ENCODE data around the gene ASGR2. TPM values are rescaled to one million over a fixed set of nuclear protein-coding genes. Genes with fewer than 3 reads are reported as not detected.
A peak's percentile ranks its signal among the peaks of the same experiment; 100 is the strongest.

The ASGR2 gene
- total RNA-seq, 2 experiments from 2014 or later: 0.20 to 0.36 TPM

GRCh38 chr17:7120123-7120522, 5.5 kb upstream of the ASGR2 start:
- Histone ChIP-seq H3K4me3 (ENCODE audit: low read length) (no peak overlapping the region), H3K9me3 (ENCODE audit: control insufficient read depth in 1 of 2, insufficient read depth in 1 of 2, low read length in 2 of 2) (no peaks in the 10 kb centered on the region), H3K27ac (ENCODE audit: low read depth in 1 of 2, low read length in 2 of 2) (no peak overlapping the region), H3K4me1 (ENCODE audit: insufficient read depth, low read length) (no peaks in the 10 kb centered on the region), H3K36me3 (ENCODE audit: insufficient read depth, low read length) (no peaks in the 10 kb centered on the region), H3K27me3 (ENCODE audit: control insufficient read depth in 1 of 2, insufficient read depth in 2 of 2, low read length in 2 of 2) (peaks cover 0 to 2% of the 10 kb centered on the region in 2 experiments)
- ATAC-seq (ENCODE audit: poor library complexity): no peak
- Mint-ChIP-seq H3K4me3 (no peak overlapping the region), H3K36me3 (ENCODE audit: low read depth) (no peaks in the 10 kb centered on the region), H3K27me3 (peaks cover 24% of the 10 kb centered on the region), H3K27ac (no peak overlapping the region), H3K4me1 (ENCODE audit: low read depth) (no peaks in the 10 kb centered on the region), H3K9me3 (no peaks in the 10 kb centered on the region)
- intact Hi-C loops (cut with DNase I, micrococcal nuclease): no loop called here
- ChIA-PET CTCF (interaction anchor here (0.8 kb wide), 1 partner anchor 12 kb away, joined by 4 read pairs; no protein-coding TSS in a partner anchor), POLR2A (no interaction called here)
- no peak for TF ChIP-seq CTCF (IDR thresholded peaks at IDR 0.05)
- DNase-seq: no peak

- no peaks in the 10 kb centered on the region for H3K36me3 ChIP-seq (ENCODE audit: insufficient read depth, low read length)
- Mint-ChIP-seq H3K27me3 (peaks cover 24% of the 10 kb centered on the region), H3K4me1 (ENCODE audit: low read depth) (no peaks in the 10 kb centered on the region), H3K36me3 (ENCODE audit: low read depth) (no peaks in the 10 kb centered on the region), H3K9me3 (no peaks in the 10 kb centered on the region), H3K4me3 (no peak overlapping the region), H3K27ac (no peak overlapping the region)
- ATAC-seq (ENCODE audit: poor library complexity): no peak
- ChIA-PET POLR2A (no interaction called here), CTCF (no interaction called here)
- peaks cover 0 to 2% of the 10 kb centered on the region in 2 experiments for H3K27me3 ChIP-seq (ENCODE audit: control insufficient read depth in 1 of 2, insufficient read depth in 2 of 2, low read length in 2 of 2)
- no peak overlapping the region for H3K27ac ChIP-seq (ENCODE audit: low read depth in 1 of 2, low read length in 2 of 2)
- no peaks in the 10 kb centered on the region for H3K4me1 ChIP-seq (ENCODE audit: insufficient read depth, low read length)
- H3K4me3 ChIP-seq (ENCODE audit: low read length): no peak overlapping the region
- intact Hi-C loops (cut with DNase I, micrococcal nuclease): loop anchor here in 1 of 2 experiments (5.0 kb wide), 1 partner anchor 42 kb away; no protein-coding TSS in a partner anchor
- DNase-seq: no peak
- TF ChIP-seq CTCF (IDR thresholded peaks at IDR 0.05): no peak
- H3K9me3 ChIP-seq (ENCODE audit: control insufficient read depth in 1 of 2, insufficient read depth in 1 of 2, low read length in 2 of 2): no peaks in the 10 kb centered on the region
Measured at GRCh38 chr17:7119314-7119713, 4.7 kb upstream of the ASGR2 start.

- Mint-ChIP-seq H3K9me3 (no peaks in the 10 kb centered on the region), H3K4me1 (ENCODE audit: low read depth) (no peaks in the 10 kb centered on the region), H3K36me3 (ENCODE audit: low read depth) (no peaks in the 10 kb centered on the region), H3K27me3 (peaks cover 7% of the 10 kb centered on the region), H3K4me3 (no peak overlapping the region), H3K27ac (no peak overlapping the region)
- intact Hi-C loops (cut with DNase I, micrococcal nuclease): loop anchor here in 1 of 2 experiments (5.0 kb wide), 1 partner anchor 38 kb away; no protein-coding TSS in a partner anchor
- Histone ChIP-seq H3K4me1 (ENCODE audit: insufficient read depth, low read length) (no peaks in the 10 kb centered on the region), H3K36me3 (ENCODE audit: insufficient read depth, low read length) (no peaks in the 10 kb centered on the region), H3K4me3 (ENCODE audit: low read length) (no peak overlapping the region), H3K9me3 (ENCODE audit: control insufficient read depth in 1 of 2, insufficient read depth in 1 of 2, low read length in 2 of 2) (no peaks in the 10 kb centered on the region), H3K27me3 (ENCODE audit: control insufficient read depth in 1 of 2, insufficient read depth in 2 of 2, low read length in 2 of 2) (no peaks in the 10 kb centered on the region), H3K27ac (ENCODE audit: low read depth in 1 of 2, low read length in 2 of 2) (no peak overlapping the region)
- ChIA-PET CTCF (no interaction called here), POLR2A (no interaction called here)
- DNase-seq (peak in 1 of 14 experiments; percentile 11), ATAC-seq (ENCODE audit: poor library complexity) (no peak)
- TF ChIP-seq CTCF (IDR thresholded peaks at IDR 0.05): no peak
Measured at GRCh38 chr17:7114875-7115614, 423 bp upstream of the ASGR2 start.

Measured in CD4-positive, alpha-beta T cell (primary cell).